MCF 10A (cell line): ENCODE measurements around the gene GRK3. TPM values are rescaled to one million over a fixed set of nuclear protein-coding genes. Genes with fewer than 3 reads are reported as not detected.

Experiments
- BruUV-seq: library from RNA; stranded (reverse); fragments of 400-500 nt; replicated peaks from 2 replicates; lab custom pipeline; 2021; lab: Mats Ljungman, UMichigan
- CTCF ChIA-PET: fragments of 300-600 bp; sonication (Branson Sonifier 250); formaldehyde crosslinking; extraction: SDS; loops from one replicate; lab custom pipeline; 2021; ENCODE audit warnings: antibody characterized with exemption, inconsistent platforms; lab: Yijun Ruan, JAX
- POLR2A ChIA-PET: fragments of 300-600, 350-650 bp; sonication (Branson Sonifier 250); formaldehyde crosslinking; extraction: SDS; loops from one replicate; lab custom pipeline; 2020; ENCODE audit warnings: antibody characterized with exemption, inconsistent platforms; lab: Yijun Ruan, JAX
- DNase-seq: peaks from one replicate; pipeline ENCODE4 v3.0.0-alpha.2; 2018; ENCODE audit not compliant: unreplicated experiment
- H3K27ac Mint-ChIP-seq: one replicate; pipeline ENCODE4 v1.8.0; 2022; ENCODE audit warnings: mild to moderate bottlenecking, low read depth, mixed read lengths; ENCODE audit not compliant: unreplicated experiment
- H3K27me3 Mint-ChIP-seq: one replicate; pipeline ENCODE4 v1.8.0; 2022; ENCODE audit warnings: mixed read lengths; ENCODE audit not compliant: insufficient read depth, unreplicated experiment
- H3K36me3 Mint-ChIP-seq: one replicate; pipeline ENCODE4 v1.8.0; 2022; ENCODE audit warnings: mild to moderate bottlenecking, moderate library complexity, mixed read lengths; ENCODE audit not compliant: insufficient read depth, unreplicated experiment
- H3K4me1 Mint-ChIP-seq: one replicate; pipeline ENCODE4 v1.8.0; 2022; ENCODE audit warnings: mixed read lengths; ENCODE audit not compliant: insufficient read depth, unreplicated experiment
- H3K4me3 Mint-ChIP-seq: one replicate; pipeline ENCODE4 v1.8.0; 2022; ENCODE audit warnings: mild to moderate bottlenecking, moderate library complexity, mixed read lengths; ENCODE audit not compliant: unreplicated experiment
- H3K9me3 Mint-ChIP-seq: one replicate; pipeline ENCODE4 v1.8.0; 2022; ENCODE audit warnings: mixed read lengths; ENCODE audit not compliant: unreplicated experiment
- intact Hi-C: fragments of 100-400 bp; cut with micrococcal nuclease; formaldehyde crosslinking; loops from 2 replicates; pipeline ENCODE4 v1.14.1; 2022
- total RNA-seq: library from RNA; stranded (reverse); gene quantifications from 2 replicates; pipeline ENCODE4 v1.2.3, GENCODE V29; 2022
- TF ChIP-seq, protein P1 (sequence below): fragments of 200-600 bp; IDR thresholded peaks from one replicate; pipeline ENCODE4 v1.8.0; 2022; ENCODE audit warnings: antibody characterized with exemption, mild to moderate bottlenecking; ENCODE audit not compliant: unreplicated experiment

GRK3 gene
- total RNA-seq, 1 experiment from 2014 or later: 7.9 TPM

DNA sequence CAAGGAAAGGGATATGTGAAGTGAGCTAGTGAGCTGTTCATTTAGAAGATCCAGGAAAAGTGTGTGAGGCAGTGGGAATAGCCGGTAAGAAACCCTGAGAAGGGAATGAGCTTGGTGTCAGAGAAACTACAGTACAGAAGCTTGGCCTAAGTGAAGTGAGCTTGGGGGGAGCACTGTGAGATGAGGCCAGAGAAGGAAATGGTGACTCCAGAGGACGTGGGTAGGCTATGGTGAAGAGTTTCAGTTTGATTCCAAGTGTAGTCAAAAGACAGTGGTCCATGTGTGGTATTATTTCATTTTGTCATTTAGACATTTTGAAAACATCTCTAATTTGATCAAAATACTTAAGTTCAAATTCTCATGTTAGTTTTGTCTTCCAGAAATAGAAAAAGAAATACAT, 77.2 kb downstream of the GRK3 start:
- Mint-ChIP-seq H3K36me3 (peaks cover 6% of the 10 kb centered on the region), H3K4me1 (peaks cover 12% of the 10 kb centered on the region), H3K27ac (no peak overlapping the region), H3K4me3 (no peak overlapping the region), H3K9me3 (peaks cover 7% of the 10 kb centered on the region), H3K27me3 (no peaks in the 10 kb centered on the region)
- TF ChIP-seq, protein P1, sequence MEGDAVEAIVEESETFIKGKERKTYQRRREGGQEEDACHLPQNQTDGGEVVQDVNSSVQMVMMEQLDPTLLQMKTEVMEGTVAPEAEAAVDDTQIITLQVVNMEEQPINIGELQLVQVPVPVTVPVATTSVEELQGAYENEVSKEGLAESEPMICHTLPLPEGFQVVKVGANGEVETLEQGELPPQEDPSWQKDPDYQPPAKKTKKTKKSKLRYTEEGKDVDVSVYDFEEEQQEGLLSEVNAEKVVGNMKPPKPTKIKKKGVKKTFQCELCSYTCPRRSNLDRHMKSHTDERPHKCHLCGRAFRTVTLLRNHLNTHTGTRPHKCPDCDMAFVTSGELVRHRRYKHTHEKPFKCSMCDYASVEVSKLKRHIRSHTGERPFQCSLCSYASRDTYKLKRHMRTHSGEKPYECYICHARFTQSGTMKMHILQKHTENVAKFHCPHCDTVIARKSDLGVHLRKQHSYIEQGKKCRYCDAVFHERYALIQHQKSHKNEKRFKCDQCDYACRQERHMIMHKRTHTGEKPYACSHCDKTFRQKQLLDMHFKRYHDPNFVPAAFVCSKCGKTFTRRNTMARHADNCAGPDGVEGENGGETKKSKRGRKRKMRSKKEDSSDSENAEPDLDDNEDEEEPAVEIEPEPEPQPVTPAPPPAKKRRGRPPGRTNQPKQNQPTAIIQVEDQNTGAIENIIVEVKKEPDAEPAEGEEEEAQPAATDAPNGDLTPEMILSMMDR: no peak
- ChIA-PET CTCF (interaction anchor here (0.7 kb wide), 1 partner anchor 144 kb away, joined by 3 read pairs; no protein-coding TSS in a partner anchor), POLR2A (no interaction called here)
- BruUV-seq: no TSS peak
- DNase-seq: no peak
- intact Hi-C loops: no loop called here

DNA sequence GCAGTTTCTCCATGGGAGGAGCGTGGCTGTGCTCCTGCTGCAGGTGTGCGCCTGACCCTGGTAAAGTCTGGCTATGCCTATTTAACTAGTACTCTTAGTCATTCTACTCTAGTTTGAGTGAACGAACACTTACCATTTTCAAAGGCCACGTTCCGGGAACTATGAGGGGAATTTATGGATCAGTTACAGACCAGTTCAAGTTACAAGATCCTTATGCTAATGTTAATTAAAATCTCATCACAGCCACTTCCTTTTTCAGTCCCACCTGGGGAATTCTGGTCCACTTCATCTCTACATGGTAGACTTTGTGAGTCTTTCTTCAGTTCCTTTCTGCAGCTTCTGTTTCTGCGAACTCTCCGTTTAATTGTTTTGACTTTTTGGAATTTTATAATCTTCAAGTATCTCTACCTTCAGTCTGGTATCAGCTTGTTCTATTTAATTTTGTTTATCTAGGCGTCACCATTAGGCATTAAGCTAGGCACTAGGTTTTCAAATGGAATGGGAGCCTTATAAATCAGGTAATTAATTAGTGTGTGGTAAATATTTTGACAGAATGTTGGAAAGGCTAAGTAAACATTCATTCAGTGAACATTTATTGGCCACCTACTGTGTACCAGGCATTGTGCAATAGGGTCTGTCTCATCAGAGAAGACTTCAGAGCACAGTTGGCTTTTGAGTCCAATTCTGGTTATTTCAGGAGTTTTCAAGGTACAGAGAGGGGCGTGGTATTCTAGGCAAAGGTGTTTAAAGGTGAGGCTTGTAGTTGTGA, 78.9 kb downstream of the GRK3 start:
- TF ChIP-seq, protein P1: no peak

DNA sequence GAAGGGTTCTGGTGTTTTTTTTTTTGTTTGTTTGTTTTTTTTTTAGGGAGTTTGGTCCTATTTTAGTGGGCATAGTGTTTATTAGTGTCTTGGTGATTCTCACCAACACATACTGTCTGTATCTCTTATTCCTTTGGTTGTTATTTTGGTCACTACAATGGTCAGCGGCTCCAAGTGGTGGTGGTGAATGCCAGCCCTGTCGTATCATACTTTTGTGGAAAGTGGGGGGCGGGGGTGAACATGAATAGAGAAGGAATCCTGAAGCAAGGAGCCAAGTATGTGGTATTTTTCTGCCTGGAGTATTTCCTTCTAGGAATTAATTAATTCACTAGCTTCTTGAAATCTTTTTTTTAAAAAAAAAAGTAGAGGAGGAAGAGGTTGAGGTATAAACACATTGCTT, 79.6 kb downstream of the GRK3 start:
- ChIA-PET CTCF (interaction anchor here (0.6 to 1.2 kb wide), 2 partner anchors 76 to 442 kb away, joined by 3 to 5 read pairs; no protein-coding TSS in a partner anchor), POLR2A (no interaction called here)
- Mint-ChIP-seq H3K4me1 (peaks cover 12% of the 10 kb centered on the region), H3K27ac (no peak overlapping the region), H3K27me3 (no peaks in the 10 kb centered on the region), H3K36me3 (peaks cover 6% of the 10 kb centered on the region), H3K9me3 (peaks cover 7% of the 10 kb centered on the region), H3K4me3 (no peak overlapping the region)
- BruUV-seq: no TSS peak
- TF ChIP-seq, protein P1: no peak
- no peak for DNase-seq
- intact Hi-C loops: no loop called here

More for the DNA sequence above, 78.9 kb downstream of the GRK3 start:
- no TSS peak for BruUV-seq
- H3K4me1 Mint-ChIP-seq: peaks cover 12% of the 10 kb centered on the region
- CTCF ChIA-PET: interaction anchor here (0.6 to 1.2 kb wide), 2 partner anchors 76 to 441 kb away, joined by 3 to 5 read pairs; no protein-coding TSS in a partner anchor
- H3K27me3 Mint-ChIP-seq: no peaks in the 10 kb centered on the region
- DNase-seq: no peak
- no peak overlapping the region for H3K4me3 Mint-ChIP-seq
- H3K27ac Mint-ChIP-seq: no peak overlapping the region
- intact Hi-C loops: no loop called here
- peaks cover 7% of the 10 kb centered on the region for H3K9me3 Mint-ChIP-seq
- POLR2A ChIA-PET: no interaction called here
- peaks cover 6% of the 10 kb centered on the region for H3K36me3 Mint-ChIP-seq

DNA sequence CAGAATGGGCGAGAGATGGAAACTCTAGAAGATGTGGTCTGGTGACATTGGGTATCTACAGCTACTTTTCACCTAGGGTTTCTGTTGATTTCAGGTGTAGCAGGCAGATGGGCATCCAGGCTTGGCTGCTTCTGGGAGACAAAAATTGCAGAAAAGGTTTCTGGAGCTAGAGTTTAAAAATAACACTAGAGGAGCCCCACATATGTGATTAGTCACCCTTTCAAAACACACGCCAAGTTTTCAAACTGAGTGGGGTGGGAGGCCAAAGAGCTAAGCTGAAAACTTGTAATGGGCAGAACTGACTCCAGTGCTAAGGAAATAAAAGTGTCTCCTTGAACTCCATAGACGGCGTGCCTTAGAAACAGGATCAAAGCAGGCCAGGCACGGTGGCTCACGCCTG, 80.8 kb downstream of the GRK3 start:
- ChIA-PET POLR2A (interaction anchor here (1.4 to 1.5 kb wide), 2 partner anchors 9 to 23 kb away, joined by 3 to 5 read pairs; no protein-coding TSS in a partner anchor), CTCF (interaction anchor here (0.6 to 1.3 kb wide), 4 partner anchors 9 to 442 kb away, joined by 3 to 5 read pairs (median 4); no protein-coding TSS in a partner anchor)
- H3K4me1 Mint-ChIP-seq: peaks cover 12% of the 10 kb centered on the region
- BruUV-seq: no TSS peak
- no peaks in the 10 kb centered on the region for H3K27me3 Mint-ChIP-seq
- intact Hi-C loops: no loop called here
- peaks cover 7% of the 10 kb centered on the region for H3K9me3 Mint-ChIP-seq
- TF ChIP-seq, protein P1: no peak
- no peak overlapping the region for H3K27ac Mint-ChIP-seq
- H3K4me3 Mint-ChIP-seq: no peak overlapping the region
- peak; percentile 14 for DNase-seq
- H3K36me3 Mint-ChIP-seq: peaks cover 6% of the 10 kb centered on the region
